CD4-positive, alpha-beta T cell treated with Interleukin-15 for 1 hour (primary cell): ENCODE measurements around the gene COL27A1.

Experiments used
- DNase-seq: peaks from one replicate; pipeline ENCODE4 v3.0.0-alpha.2; 2020

Gene COL27A1

DNA sequence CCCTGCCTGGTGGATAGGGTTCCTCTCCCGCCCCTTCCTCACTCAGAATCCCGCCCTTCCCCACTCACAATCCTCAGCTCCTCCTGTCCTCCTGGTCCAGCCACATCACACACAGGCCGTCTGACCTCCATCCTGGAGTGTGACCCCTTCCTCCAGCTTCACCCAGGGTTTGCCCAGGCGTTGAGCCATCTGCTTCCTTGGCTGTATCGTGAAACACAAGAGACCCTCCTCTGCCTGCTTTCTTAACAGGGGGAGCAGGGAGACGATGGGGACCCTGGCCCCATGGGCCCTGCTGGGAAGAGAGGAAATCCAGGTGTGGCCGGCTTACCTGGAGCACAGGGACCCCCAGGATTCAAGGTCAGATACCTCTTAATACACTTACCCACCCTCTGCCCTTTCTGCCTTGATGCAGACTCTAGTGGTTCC lies 135.2 kb downstream of the COL27A1 start:
- DNase-seq = peak; percentile 13

DNA sequence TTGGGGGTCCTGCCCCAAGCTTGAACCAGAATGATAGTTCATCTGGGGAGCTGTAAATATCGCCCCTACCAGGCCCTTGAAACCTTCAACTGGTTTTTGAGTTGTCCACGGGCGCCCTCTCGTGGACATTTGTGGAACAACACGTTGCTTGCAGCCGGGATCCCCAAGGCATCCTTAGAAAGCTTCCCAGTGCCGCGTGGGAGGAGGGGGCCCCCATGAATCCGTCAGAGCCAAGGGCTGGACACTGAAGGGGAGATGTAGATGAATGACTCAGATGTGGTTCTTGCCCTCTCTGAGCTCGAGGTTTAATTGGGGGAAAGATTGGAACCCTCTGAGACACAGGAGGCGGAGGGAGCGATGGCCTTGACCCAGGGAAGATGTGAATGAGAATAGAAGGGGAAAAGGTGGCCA lies 135.7 kb downstream of the COL27A1 start:
- peak; percentile 52 for DNase-seq

DNA sequence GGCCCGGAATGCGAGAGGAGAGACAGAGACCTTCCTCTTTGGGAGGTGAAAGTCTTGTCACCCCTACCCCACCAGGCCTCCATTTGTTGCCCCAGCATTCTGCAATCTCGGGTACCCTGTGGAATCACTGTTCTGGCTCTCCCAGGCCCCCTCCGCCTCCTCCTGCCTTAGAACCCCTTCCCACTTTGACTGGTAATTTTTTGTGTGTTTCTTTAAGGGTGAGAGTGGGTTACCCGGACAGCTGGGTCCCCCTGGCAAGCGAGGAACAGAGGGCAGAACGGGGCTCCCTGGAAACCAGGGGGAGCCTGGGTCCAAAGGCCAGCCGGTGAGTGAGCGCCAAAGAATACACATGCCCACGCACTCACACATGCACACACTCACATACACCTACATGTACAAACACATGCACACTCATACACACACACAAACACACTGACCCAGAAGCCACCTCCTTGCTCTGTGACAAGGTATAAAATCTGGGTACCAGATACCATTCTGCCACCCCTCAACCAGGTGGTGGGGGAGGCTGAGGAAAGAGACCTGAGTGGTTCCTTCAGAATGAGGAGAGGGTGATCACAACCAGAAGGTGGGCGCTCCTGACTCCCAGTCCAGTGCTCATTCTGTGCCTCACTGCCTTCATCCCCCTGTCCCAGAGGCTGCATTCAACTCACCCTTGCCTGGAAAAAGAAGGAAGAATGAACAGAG lies 136.7 kb downstream of the COL27A1 start:
- no peak for DNase-seq

DNA sequence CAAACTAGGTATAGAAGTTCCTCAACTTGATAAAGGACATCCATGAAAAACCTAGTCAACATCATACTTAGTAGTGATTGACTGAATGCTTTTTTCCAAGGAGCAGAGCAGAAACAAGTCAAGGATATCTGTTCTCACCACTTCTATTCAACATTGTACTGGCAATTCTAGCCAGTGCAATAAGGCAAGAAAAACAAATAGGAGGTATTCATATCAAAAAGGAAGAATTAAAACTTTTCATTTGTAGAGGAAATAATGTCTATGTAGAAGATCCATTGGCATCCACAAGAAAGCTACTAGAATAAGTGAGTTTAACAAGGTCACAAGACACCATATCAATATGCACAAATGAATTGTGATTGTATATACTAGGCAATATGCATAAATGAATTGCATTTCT lies 139.3 kb downstream of the COL27A1 start:
- DNase-seq = no peak

DNA sequence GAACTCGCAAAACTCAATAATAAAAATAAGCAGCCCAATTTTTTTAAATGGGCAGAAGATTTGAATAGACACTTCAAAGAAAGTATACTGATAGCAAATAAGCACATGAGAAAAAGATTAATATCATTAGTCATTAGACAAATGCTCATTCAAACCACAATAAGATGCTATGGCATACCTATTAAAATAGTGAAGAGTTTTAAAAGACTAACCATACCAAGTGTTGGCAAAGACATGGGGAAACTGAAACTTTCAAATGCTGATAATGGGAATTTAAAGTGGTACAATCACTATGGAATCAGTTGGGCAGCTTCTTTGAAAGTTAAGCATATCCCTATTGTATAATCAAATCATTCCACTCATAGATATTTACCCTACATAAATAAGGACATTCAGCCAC lies 141.0 kb downstream of the COL27A1 start:
- DNase-seq = no peak

DNA sequence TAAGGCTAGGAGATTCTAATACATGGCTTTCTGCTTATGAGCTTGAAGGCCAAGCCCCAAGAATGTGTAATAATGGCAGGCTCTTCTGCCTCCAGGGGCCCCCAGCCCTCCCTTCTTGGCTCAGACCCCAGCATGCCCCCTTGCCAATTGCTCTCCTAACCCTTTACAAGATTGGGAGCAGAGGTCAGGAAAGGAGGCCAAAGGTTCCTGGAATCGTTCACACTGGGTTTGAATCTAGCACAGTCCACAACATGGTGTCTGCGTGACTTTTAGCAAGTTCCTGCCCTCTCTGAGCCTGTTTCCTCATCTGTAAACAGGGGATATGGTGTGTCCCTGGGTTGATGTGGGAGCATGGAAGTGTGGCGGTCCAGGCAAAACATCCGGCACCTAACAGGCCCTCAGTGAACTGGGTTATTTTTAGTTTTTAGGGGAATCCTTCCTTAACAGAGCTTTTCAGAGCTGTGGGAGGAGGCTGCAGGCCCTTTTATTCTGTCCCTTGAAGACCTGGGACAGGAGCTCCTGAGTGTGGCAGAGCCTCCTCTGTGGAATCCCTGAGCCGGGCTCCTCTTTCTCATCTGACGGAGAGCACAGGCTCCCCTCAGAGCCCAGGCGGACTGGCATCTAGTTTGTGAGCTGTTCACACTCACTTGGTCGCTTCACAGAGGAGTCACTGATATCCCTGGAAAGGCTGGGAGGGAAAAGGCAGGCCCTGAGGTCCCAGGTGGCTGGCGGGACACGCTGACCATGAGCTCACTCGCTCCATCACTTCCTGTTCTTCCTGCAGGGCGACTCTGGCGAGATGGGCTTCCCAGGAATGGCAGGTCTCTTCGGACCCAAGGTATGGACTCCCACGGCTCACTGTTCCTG lies 144.2 kb downstream of the COL27A1 start:
- DNase-seq = no peak

DNA sequence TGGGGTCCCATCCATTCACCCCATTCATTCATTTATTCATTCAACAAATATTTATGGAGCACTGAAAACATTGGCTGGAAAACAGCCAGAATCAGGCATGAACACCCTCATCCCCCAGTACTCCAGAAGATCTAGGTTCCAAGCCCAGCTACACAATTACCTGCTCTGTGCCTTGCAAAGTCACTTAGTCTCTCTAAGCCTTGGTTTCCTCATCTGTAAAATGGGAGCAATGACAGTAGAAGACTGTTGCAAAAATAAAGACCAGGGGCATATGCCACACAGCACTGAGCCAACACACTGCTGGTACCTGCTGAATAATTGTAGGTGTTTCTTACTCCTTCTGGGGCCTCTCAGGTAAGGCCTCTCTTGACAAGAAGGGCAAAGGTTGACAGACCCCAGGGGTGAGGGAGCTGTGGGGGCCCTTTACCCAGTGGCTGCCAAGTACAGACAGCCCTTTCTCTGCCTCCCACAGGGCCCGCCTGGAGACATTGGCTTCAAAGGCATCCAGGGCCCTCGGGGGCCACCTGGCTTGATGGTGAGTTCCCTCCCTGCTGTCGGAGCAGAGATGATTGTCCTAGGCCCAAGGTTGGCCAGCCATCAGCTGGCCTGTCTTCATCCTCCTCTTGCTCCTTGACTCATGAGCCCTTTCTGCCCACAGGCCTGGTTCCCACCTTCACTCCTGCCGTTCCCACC lies 145.0 kb downstream of the COL27A1 start:
- DNase-seq = no peak

DNA sequence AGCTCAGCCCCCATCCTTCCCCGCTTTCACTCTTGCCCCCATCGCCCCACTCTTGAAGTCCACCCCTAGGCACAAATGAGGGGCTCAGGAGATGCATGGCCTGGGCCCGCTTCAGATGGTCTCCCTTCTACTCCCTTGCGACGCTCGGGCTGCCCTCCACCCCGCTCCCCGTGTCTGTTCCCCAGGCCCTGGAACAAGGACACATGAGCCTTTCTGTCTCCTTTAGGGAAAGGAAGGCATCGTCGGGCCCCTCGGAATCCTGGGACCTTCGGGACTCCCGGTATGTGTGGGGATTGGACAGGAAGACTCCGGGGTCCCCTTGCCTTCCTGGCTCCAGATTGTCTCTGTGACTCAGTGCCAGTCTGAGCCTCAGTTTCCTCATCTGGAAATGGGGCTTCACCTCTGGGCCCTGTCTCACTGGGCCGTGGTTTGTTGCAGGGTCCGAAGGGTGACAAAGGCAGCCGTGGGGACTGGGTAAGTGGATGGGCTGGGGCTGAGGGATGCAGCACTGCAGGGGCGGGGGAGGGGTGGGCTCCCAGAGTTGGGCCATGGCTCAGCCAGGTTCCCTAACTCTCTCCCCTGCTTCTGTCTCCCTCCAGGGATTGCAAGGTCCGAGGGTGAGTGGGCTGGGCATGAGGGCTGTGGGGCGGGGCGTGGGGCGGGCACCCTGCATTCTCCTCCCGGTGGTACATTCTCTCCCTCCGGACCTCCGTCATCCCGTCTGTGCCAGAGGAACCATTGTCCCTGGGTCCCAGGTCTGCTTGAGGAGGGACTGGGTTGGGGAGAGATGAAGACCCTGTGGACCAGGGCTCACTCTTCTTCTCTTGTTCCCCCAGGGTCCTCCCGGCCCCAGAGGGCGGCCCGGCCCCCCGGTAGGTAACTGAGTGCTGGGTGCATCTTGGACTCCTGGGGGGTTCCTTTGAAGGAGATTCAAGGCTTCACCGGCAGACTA lies 145.8 kb downstream of the COL27A1 start:
- DNase-seq = no peak

DNA sequence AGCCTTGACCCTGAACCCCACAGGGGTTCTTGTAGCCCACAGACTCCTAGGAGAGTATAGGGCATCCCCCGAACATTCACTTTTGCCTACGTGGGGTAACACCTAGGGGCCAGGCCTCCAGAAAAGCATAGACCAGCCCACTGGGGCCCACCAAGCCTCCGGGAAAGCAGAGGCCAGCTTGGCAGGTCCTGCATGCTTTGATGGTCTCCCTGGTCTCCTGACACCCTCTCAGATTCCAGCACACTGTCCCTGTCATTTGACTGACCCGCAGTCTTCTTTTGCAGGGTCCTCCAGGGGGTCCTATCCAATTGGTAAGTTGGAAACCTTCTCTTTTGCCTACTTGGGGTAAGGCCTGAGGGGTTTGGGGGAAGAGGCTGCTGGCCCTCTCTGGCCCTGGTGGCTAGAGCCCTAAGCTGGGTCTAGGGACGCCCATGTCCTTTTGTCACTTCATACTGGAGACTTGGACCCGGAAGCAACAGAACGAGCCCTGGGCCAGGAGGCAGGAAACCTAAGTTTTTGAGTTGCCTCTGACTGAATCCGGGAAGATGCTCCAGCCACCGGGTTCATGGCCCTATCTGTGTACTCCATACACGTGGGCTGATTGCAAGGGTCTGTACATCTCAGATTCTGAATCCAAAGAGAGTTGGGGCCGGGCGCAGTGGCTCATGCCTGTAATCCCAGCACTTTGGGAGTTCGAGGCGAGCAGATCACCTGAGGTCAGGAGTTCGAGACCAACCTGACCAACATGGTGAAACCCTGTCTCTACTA lies 146.6 kb downstream of the COL27A1 start:
- DNase-seq = no peak

DNA sequence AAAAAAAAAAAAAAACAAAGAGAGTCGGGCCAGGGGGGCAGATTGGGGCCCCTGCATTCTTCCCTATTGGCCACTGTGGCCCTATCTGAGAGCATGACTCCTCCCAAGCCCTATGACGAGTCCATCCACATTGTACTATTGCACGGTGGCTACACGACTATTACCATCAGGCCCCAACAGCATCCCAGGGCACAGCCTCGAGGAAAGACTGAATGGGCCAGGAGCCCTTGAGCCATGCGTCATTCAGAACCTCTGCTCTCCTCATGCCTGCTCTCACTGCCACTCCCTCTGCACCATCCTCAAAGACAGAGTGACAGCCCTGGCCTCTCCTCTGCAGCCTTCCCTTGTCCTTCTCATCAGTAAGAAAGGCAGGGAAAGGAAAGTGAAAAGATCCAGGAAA lies 147.4 kb downstream of the COL27A1 start:
- no peak for DNase-seq

DNA sequence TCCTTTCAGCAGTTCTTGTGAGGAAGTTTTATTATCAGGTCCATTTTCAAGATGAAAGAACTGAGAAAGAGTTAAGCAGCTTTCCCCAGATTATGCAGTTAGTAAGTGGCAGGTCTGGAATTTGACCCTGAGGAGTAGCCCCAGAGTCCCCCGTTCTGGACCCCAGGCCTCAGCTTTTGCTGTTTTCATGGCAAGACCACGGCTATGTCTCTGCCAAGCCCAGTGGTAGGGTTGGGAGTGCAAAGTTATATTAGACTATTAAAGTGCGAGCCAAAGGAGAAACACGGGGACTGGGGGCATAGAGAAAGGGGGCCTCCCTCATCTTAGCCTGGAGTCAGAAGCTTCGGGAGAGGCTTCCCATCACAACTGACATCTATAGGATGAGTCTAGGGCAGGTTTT lies 148.2 kb downstream of the COL27A1 start:
- DNase-seq = no peak

DNA sequence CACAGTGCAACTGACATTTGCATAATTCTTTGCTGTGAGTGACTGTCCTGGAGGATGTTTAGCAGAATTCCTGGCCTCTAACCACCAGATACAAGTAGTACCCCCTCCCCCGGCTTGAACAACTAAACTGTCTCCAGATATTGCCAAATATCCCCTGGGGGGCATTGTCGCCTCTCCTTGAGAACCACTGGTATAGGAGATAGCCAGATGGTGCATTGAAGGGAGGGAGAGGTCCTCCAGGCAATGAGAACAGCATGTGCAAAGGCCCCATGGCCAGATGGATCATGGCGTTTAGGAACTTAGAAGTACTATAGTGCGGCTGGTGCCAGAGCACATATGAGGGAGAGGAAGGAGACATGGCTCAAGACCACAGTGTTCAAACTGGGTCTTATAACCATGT lies 148.6 kb downstream of the COL27A1 start:
- DNase-seq = no peak

DNA sequence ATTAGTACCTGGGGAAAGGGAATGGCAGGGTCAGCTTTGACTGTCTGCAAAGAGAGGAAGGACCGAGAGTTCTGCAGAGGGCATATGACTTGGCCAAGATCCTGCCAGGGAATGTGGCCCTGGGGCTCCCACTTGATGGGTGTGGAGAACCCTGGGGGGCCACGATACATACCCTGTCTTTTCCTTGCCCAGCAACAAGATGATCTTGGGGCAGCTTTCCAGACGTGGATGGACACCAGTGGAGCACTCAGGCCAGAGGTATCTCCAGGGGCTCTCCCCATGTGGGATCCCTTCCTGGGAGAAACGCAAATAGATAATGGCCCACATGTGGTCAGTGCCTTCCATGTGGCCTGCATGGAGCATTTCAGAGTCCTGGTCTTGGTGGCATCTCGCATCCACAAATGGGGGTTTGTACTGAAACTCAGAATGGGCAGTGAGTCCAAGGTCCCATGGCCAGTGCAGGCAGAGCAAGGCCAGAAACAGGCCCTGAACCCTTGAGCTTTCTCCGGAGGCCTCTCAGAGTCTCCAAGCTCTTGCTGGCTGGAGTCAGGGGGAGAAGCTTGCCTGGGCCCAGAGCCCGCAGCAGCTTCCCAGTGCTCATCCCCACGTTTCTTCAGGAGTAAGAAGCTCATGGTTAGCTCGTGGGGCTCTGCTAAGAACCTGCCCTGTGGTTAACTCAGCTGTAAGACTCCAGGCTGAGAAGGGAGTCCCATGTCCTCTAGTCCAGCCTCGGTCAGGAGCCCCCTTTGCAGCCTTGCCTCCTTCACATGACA lies 149.3 kb downstream of the COL27A1 start:
- DNase-seq = no peak

DNA sequence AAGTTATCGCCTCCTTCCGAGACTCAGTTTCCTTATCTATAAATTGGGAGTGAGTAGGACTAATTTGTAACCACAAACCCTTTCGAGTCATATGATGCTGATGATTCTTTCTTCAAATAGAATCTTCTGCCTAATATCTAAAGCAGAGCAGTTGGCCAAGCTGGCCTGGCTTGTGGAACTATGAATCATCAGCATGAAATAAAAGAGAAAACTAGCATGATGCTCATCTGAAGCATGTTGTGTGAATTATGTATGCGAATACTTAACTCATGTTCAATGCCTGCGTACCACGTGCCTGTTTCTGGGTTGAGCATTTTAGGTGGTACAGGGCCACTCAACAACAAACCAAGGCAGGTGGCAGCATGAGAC lies 152.5 kb downstream of the COL27A1 start:
- DNase-seq = no peak

DNA sequence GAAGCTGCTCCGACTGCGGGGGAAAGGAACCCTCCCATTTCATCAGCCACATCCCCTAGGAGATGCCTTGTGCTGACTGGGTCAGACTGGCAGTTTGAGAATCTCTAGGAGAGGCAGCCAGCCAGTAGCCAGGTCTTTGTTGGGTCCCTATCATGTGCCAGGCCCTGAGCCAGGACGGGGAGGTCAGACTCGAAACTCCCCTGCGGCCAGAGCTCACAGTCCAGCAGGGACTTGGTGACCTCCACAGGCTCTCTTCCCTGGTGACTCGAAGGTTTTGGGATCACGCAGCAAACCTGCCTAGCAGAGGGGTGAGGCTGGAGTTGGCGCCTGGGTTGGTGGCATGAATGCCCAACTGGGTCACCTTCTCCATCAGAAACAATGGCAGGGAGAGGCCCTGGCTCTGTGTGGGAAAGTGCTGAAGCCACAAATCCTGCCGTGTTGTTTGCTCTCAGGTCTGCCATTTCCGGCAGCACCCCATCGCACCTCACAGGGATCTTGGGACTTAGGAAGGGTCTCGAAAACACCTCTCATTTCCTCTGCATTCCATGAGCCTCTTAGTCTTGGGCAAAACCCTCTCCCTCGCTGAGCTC lies 153.1 kb downstream of the COL27A1 start:
- no peak for DNase-seq

DNA sequence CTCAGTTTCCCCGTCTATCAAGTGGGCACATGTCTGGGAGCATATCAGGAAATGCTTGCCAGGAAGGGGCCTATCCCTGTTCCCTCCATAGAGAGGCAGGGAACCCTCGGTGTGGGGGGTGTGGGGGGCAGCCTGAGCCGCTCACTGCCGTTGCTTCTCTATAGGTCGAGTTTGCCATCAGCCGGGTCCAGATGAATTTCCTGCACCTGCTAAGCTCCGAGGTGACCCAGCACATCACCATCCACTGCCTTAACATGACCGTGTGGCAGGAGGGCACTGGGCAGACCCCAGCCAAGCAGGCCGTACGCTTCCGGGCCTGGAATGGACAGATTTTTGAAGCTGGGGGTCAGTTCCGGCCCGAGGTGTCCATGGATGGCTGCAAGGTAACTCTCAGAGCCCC lies 153.8 kb downstream of the COL27A1 start:
- DNase-seq = no peak

DNA sequence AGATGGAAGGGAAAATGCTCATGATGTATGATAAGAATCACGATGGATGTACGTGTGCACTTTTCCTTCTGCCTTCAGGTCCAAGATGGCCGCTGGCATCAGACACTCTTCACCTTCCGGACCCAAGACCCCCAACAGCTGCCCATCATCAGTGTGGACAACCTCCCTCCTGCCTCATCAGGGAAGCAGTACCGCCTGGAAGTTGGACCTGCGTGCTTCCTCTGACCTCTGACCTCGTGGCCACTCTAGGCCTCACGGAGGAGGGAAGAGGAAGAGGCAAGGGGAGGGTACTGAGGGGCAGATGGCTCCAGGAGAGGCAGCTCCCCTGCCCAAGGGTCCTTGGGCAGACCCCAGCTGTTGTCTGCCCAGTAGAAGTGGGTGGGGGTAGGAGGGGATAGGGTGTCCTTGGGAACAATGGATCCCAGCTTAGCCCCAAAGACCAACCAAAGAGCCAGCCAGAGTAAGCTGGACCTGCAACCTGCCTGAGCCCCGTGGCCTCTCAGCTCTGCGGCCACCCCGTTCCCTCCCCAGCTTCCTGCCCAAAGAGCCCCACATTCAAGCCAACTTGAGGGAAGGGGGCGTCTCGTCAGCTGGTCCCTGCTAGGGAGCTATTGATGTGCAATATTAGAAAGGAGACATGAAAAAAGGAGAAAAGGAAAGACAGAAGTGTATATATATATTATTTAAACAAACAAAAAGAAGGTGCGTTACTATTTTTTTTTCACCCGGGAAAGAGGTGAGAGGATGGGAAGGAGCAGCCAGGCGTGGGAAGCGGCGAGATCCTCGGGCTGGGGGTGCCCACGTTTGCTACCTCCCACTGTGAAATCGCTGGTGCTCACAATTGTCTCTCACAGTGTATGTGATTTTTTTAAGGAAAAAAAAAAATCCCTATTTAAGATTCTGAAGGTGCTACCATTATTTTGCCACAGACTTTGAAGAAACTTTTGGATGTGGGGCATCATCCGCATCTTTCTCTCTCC lies 155.4 kb downstream of the COL27A1 start:
- DNase-seq = no peak

DNA sequence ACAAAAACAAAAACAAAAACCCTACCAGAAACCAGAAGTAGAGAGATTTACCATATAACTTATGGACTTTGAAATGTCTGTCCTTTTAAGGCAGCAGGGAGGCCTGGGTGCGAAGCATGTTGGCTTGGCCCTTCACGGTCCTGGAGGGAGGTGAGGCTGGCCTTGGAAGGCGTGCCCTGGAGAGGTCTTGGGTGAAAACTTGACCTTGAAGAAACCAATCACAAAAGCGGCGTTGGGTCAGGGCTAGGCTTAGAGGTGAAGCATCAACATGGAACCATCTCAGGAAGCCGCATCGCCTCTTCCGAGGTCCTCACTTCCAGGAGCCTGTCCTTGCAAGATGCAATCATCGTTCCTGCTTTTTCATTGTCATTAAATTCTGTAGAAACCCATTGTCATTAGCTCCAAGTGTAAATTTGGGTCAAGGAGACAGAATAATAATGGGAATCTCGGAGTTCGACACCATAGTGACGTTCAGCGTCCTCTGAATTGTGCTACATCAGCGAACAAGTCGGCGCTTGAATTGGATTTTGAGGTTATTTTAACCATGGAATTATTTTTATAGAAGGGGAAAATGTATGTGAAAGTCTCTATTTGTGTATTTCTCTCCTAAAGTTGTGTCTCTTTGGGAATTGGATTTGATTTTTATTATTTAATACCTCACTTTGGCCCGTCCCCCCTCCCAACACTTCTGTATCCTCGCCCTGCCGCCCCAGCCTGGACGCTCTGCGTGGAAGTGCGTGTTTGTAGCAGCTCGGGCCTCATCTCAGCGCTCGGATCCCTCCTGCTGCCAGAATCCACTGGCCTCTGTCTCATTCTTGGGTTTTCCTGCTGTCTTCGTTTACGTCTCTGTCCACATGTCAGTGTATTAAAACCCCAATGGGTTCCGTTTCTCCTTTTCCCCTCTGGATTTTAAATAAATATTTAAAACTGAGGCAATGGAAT lies 156.5 kb downstream of the COL27A1 start:
- DNase-seq = no peak
